HFF-Myc (cell line): ENCODE measurements around the gene MPZ.

Experiments used
- DNase-seq: peaks from one replicate; pipeline ENCODE4 v3.0.0-alpha.2; 2011; ENCODE audit warnings: low read depth; ENCODE audit errors: extremely low read depth
- H3K4me3 ChIP-seq: replicated peaks from 2 replicates; pipeline ENCODE4 v1.5.1; 2011; ENCODE audit warnings: low read depth, mild to moderate bottlenecking, control low read depth, low read length
- CTCF ChIP-seq: IDR thresholded peaks from 2 replicates; pipeline ENCODE4 v1.5.1; 2012; ENCODE audit warnings: mild to moderate bottlenecking, low read depth, low read length, control low read depth; ENCODE audit errors: missing control alignments

The MPZ gene

GRCh38 chr1:161299347-161299746 lies 10.4 kb downstream of the MPZ start:
- no peak overlapping the region for H3K4me3 ChIP-seq
- TF ChIP-seq CTCF = no peak
- DNase-seq = no peak

- no peak for DNase-seq
- H3K4me3 ChIP-seq = no peak overlapping the region
- TF ChIP-seq CTCF = no peak
Measured at GRCh38 chr1:161298116-161298515, 11.7 kb downstream of the MPZ start.

GRCh38 chr1:161297415-161297814 lies 12.4 kb downstream of the MPZ start:
- TF ChIP-seq CTCF = no peak
- no peak overlapping the region for H3K4me3 ChIP-seq
- no peak for DNase-seq

- H3K4me3 ChIP-seq = no peak overlapping the region
- no peak for TF ChIP-seq CTCF
- no peak for DNase-seq
Measured at GRCh38 chr1:161290779-161291178, 19.0 kb downstream of the MPZ start.

- no peak overlapping the region for H3K4me3 ChIP-seq
- TF ChIP-seq CTCF = no peak
- DNase-seq = no peak
Measured at GRCh38 chr1:161287482-161288054, 22.2 kb downstream of the MPZ start.

- DNase-seq = no peak
- H3K4me3 ChIP-seq = no peak overlapping the region
- TF ChIP-seq CTCF = no peak
Measured at GRCh38 chr1:161285521-161285920, 24.2 kb downstream of the MPZ start.

GRCh38 chr1:161285113-161285512 lies 24.7 kb downstream of the MPZ start:
- DNase-seq = no peak
- TF ChIP-seq CTCF = no peak

More at GRCh38 chr1:161285113-161285512, 24.7 kb downstream of the MPZ start:
- H3K4me3 ChIP-seq = no peak overlapping the region
